ENCODE data around the gene CA9.

- no peak for TF ChIP-seq CTCF (conservative IDR thresholded peaks at IDR 0.05; ENCODE audit: low read depth in 2 of 2)
- no peak for TF ChIP-seq REST (IDR thresholded peaks at IDR 0.05; ENCODE audit: unreplicated experiment)
- TF ChIP-seq EZH2 (IDR thresholded peaks at IDR 0.05; ENCODE audit: low read depth, unreplicated experiment), result no peak
- no peak for TF ChIP-seq POLR2AphosphoS5 (IDR thresholded peaks at IDR 0.05; ENCODE audit: low read depth)
- no peak for TF ChIP-seq JUNB (IDR thresholded peaks at IDR 0.05; ENCODE audit: unreplicated experiment)
- TF ChIP-seq ZNF462 (CRISPR knock-in tag; IDR thresholded peaks at IDR 0.05), result no peak
- TF ChIP-seq EZH2phosphoT487 (IDR thresholded peaks at IDR 0.05; ENCODE audit: unreplicated experiment), result no peak
- no peak for TF ChIP-seq ETS1 (IDR thresholded peaks at IDR 0.05)
Measured at GRCh38 chr9:35681341-35682002, 7.7 kb downstream of the CA9 start.
